ENCODE measurements around the gene SLC37A4. TPM values are rescaled to one million over a fixed set of nuclear protein-coding genes. Genes with fewer than 3 reads are reported as not detected.

The SLC37A4 gene
- total and polyA plus RNA-seq, 10 of the 15 experiments (the other 5 are each of a cell fraction or from before 2014, with no cell fraction given), result 11.6 to 29.7 (median 20.4) TPM

- H3K4me1 ChIP-seq (ENCODE audit: control insufficient read depth, insufficient read depth, low read length), result no peaks in the 10 kb centered on the region; the same call in 1 of the 2 replicates
- DNase-seq (ENCODE audit: low read depth, low spot score) (no peak), ATAC-seq (no peak), FAIRE-seq (no peak)
- no peaks in the 10 kb centered on the region; the same call in 2 of the 3 replicates for H3K9me3 ChIP-seq (replicated peaks; ENCODE audit: control insufficient read depth, insufficient read depth, low read length)
- H3K4me3 ChIP-seq, result peak overlapping the region; percentile 96
- no peaks in the 10 kb centered on the region for H3K27me3 ChIP-seq (replicated peaks in 1 of 2; ENCODE audit: control insufficient read depth in 2 of 2, insufficient read depth in 2 of 2, low read length in 1 of 2)
- peak overlapping the region; percentile 91 for H3K4me2 ChIP-seq (ENCODE audit: control insufficient read depth, insufficient read depth)
- H3K36me3 ChIP-seq (ENCODE audit: control insufficient read depth in 2 of 2, insufficient read depth in 2 of 2, low read length in 1 of 2), result peaks cover 13 to 24% of the 10 kb centered on the region in 2 experiments
- RAD21 ChIA-PET (ENCODE audit: unreplicated experiment), result interaction anchor here (1.0 kb wide), 1 partner anchor 19 kb away, joined by 3 read pairs; the partner anchor contains the start of gene CENATAC
- WGBS (ENCODE audit: insufficient coverage, insufficient replicate concordance, low lambda C conversion rate, missing lambda C conversion rate), result 67% methylated on average over 14 of the region's 14 CpGs
- peak; percentile 38 for TF ChIP-seq POLR2A (IDR thresholded peaks at IDR 0.05; ENCODE audit: low read depth, low read length)
- TF ChIP-seq ASH2L (IDR thresholded peaks at IDR 0.05; ENCODE audit: borderline replicate concordance, low read depth), result no peak
- 0 out of 2 replicates have a peak, but pooled peaks have one; percentile 60 for TF ChIP-seq POLR2AphosphoS5 (IDR thresholded peaks at IDR 0.05; ENCODE audit: low read length)
- CTCF ChIA-PET, result interaction anchor here (0.7 to 2.5 kb wide), 7 partner anchors 19 to 307 kb away, joined by 3 to 8 read pairs (median 3); partner anchors contain the start of gene CBL
- POLR2A ChIA-PET, result interaction anchor here (0.7 to 1.9 kb wide), 9 partner anchors 11 to 106 kb away, joined by 3 to 9 read pairs (median 4); partner anchors contain the start of genes CENATAC and VPS11
- H3K79me2 ChIP-seq (ENCODE audit: control insufficient read depth, insufficient read depth, low read length), result peaks cover 51% of the 10 kb centered on the region
- H4K20me1 ChIP-seq (ENCODE audit: control insufficient read depth, insufficient read depth), result no peaks in the 10 kb centered on the region
- intact Hi-C loops (cut with micrococcal nuclease; ENCODE audit: unreplicated experiment) (loop anchor here (5.0 kb wide), 1 partner anchor 86 kb away; the partner anchor contains the start of gene DPAGT1), in situ Hi-C loops (cut with MboI) (no loop called here)
- peak overlapping the region; percentile 10; the same call in 1 of the 2 replicates for H3K9ac ChIP-seq (ENCODE audit: control insufficient read depth, insufficient read depth, low read length)
- H2AFZ ChIP-seq (ENCODE audit: control insufficient read depth, low read depth, low read length), result no peak overlapping the region
- SMC1A ChIA-PET (ENCODE audit: uncharacterized antibody, unreplicated experiment), result interaction anchor here (1.1 to 6.4 kb wide), 3 partner anchors 13 to 18 kb away, joined by 4 to 40 read pairs (median 26); partner anchors contain the start of genes CENATAC and SLC37A4
- no TSS peak for BruUV-seq (replicated peaks)
- H3K27ac ChIP-seq (ENCODE audit: control insufficient read depth, insufficient read depth), result no peak overlapping the region
These were observed 14.3 kb downstream of the SLC37A4 start for GRCh38 chr11:119016216-119017009.

GRCh38 chr11:119015054-119015611, 15.5 kb downstream of the SLC37A4 start:
- DNase-seq (ENCODE audit: low read depth, low spot score) (no peak), ATAC-seq (no peak), FAIRE-seq (no peak)
- Histone ChIP-seq H4K20me1 (ENCODE audit: control insufficient read depth, insufficient read depth) (no peaks in the 10 kb centered on the region), H3K4me1 (ENCODE audit: control insufficient read depth, insufficient read depth, low read length) (no peaks in the 10 kb centered on the region; the same call in 1 of the 2 replicates), H3K4me2 (ENCODE audit: control insufficient read depth, insufficient read depth) (no peak overlapping the region), H3K4me3 (no peak overlapping the region), H3K79me2 (ENCODE audit: control insufficient read depth, insufficient read depth, low read length) (peaks cover 45% of the 10 kb centered on the region), H3K27ac (ENCODE audit: control insufficient read depth, insufficient read depth) (no peak overlapping the region), H3K27me3 (replicated peaks in 1 of 2; ENCODE audit: control insufficient read depth in 2 of 2, insufficient read depth in 2 of 2, low read length in 1 of 2) (no peaks in the 10 kb centered on the region), H3K9me3 (replicated peaks; ENCODE audit: control insufficient read depth, insufficient read depth, low read length) (no peaks in the 10 kb centered on the region; the same call in 2 of the 3 replicates), H3K36me3 (ENCODE audit: control insufficient read depth in 2 of 2, insufficient read depth in 2 of 2, low read length in 1 of 2) (peaks cover 17 to 24% of the 10 kb centered on the region in 2 experiments), H3K9ac (ENCODE audit: control insufficient read depth, insufficient read depth, low read length) (no peak overlapping the region), H2AFZ (ENCODE audit: control insufficient read depth, low read depth, low read length) (no peak overlapping the region)
- POLR2A ChIA-PET, result interaction anchor here (1.0 to 1.8 kb wide), 6 partner anchors 13 to 40 kb away, joined by 3 to 9 read pairs (median 3); no protein-coding TSS in a partner anchor
- SMC1A ChIA-PET (ENCODE audit: uncharacterized antibody, unreplicated experiment), result interaction anchor here (1.1 to 6.4 kb wide), 3 partner anchors 12 to 17 kb away, joined by 4 to 40 read pairs (median 26); partner anchors contain the start of genes CENATAC and SLC37A4
- intact Hi-C loops (cut with micrococcal nuclease; ENCODE audit: unreplicated experiment), result loop anchor here (5.0 kb wide), 1 partner anchor 87 kb away; the partner anchor contains the start of gene DPAGT1
- in situ Hi-C loops (cut with MboI), result no loop called here
- WGBS (ENCODE audit: insufficient coverage, insufficient replicate concordance, low lambda C conversion rate, missing lambda C conversion rate), result 86% methylated on average over 8 of the region's 8 CpGs
- BruUV-seq (replicated peaks), result no TSS peak
- CTCF ChIA-PET, result interaction anchor here (0.7 to 2.5 kb wide), 7 partner anchors 12 to 309 kb away, joined by 3 to 8 read pairs (median 3); no protein-coding TSS in a partner anchor
- RAD21 ChIA-PET (ENCODE audit: unreplicated experiment), result interaction anchor here (0.8 to 1.4 kb wide), 4 partner anchors 10 to 323 kb away, joined by 3 read pairs; partner anchors contain the start of gene SLC37A4
- TF ChIP-seq POLR2AphosphoS5 (IDR thresholded peaks at IDR 0.05; ENCODE audit: low read length) (0 out of 2 replicates have a peak, but pooled peaks have one; percentile 56), POLR2AphosphoS2 (IDR thresholded peaks at IDR 0.05; ENCODE audit: low read depth, low read length) (no peak), ZBTB33 (IDR thresholded peaks at IDR 0.05) (peak; percentile 59; the same call in 1 of the 2 replicates), POLR2A (IDR thresholded peaks at IDR 0.05; ENCODE audit: low read depth, low read length) (peak; percentile 29), SKIL (IDR thresholded peaks at IDR 0.05; ENCODE audit: low read depth, poor library complexity, severe bottlenecking) (no peak), FOXM1 (IDR thresholded peaks at IDR 0.05; ENCODE audit: low read depth, low read length) (no peak), EED (IDR thresholded peaks at IDR 0.05; ENCODE audit: low read depth) (no peak), POU2F2 (IDR thresholded peaks at IDR 0.05; ENCODE audit: borderline replicate concordance, low read depth, low read length) (no peak)
